HepG2 (cell line): ENCODE measurements around the gene SMURF2. TPM values are rescaled to one million over a fixed set of nuclear protein-coding genes. Genes with fewer than 3 reads are reported as not detected.

Experiments
- CSRNP1 ChIP-seq: sonication (generic); formaldehyde crosslinking; IDR thresholded peaks from 2 replicates; pipeline ENCODE4 v1.8.1; 2023; ENCODE audit warnings: mild to moderate bottlenecking, missing genetic modification reagents
- MIXL1 ChIP-seq: IDR thresholded peaks from 2 replicates; pipeline ENCODE4 v1.6.1; 2016
- MTA3 ChIP-seq: sonication (generic); formaldehyde crosslinking; IDR thresholded peaks from 2 replicates; pipeline ENCODE4 v1.4.0; 2020; ENCODE audit warnings: missing genetic modification reagents
- MTF2 ChIP-seq: sonication (generic); formaldehyde crosslinking; IDR thresholded peaks from 2 replicates; pipeline ENCODE4 v1.5.0; 2020; ENCODE audit warnings: missing genetic modification reagents, borderline replicate concordance
- PAX8 ChIP-seq: sonication (generic); formaldehyde crosslinking; IDR thresholded peaks from 2 replicates; pipeline ENCODE4 v1.8.0; 2022; ENCODE audit warnings: mild to moderate bottlenecking, missing genetic modification reagents, borderline replicate concordance
- RAD51 ChIP-seq: fragments of 450-650 bp; IDR thresholded peaks from 2 replicates; pipeline ENCODE4 v1.6.1; 2016; ENCODE audit warnings: borderline replicate concordance
- REL ChIP-seq: sonication (generic); formaldehyde crosslinking; conservative IDR thresholded peaks from 2 replicates; pipeline ENCODE4 v1.8.0; 2022; ENCODE audit warnings: mild to moderate bottlenecking, missing genetic modification reagents, moderate library complexity
- SMAD3 ChIP-seq: sonication (generic); formaldehyde crosslinking; IDR thresholded peaks from 2 replicates; pipeline ENCODE4 v1.4.0; 2020; ENCODE audit warnings: missing genetic modification reagents
- SNAI1 ChIP-seq: sonication (generic); formaldehyde crosslinking; IDR thresholded peaks from 2 replicates; pipeline ENCODE4 v1.5.0; 2020; ENCODE audit warnings: mild to moderate bottlenecking, missing genetic modification reagents, borderline replicate concordance
- TEAD2 ChIP-seq: sonication (generic); formaldehyde crosslinking; IDR thresholded peaks from 2 replicates; pipeline ENCODE4 v1.9.0; 2021; ENCODE audit warnings: missing genetic modification reagents
- ZFP37 ChIP-seq: sonication (generic); formaldehyde crosslinking; IDR thresholded peaks from 2 replicates; pipeline ENCODE4 v1.4.0; 2020; ENCODE audit warnings: missing genetic modification reagents, borderline replicate concordance
- ZFX ChIP-seq: sonication (generic); formaldehyde crosslinking; IDR thresholded peaks from 2 replicates; pipeline ENCODE4 v1.4.0; 2020; ENCODE audit warnings: mild to moderate bottlenecking, low read depth, missing genetic modification reagents, moderate library complexity
- ZNF264 ChIP-seq: sonication (generic); formaldehyde crosslinking; IDR thresholded peaks from 2 replicates; pipeline ENCODE4 v1.4.0; 2020; ENCODE audit warnings: missing genetic modification reagents
- ZNF3 ChIP-seq: IDR thresholded peaks from 2 replicates; pipeline ENCODE4 v1.7.0; 2017; ENCODE audit warnings: inconsistent platforms
- ZNF431 ChIP-seq: sonication (generic); formaldehyde crosslinking; IDR thresholded peaks from 2 replicates; pipeline ENCODE4 v1.9.0; 2022; ENCODE audit warnings: missing genetic modification reagents, low read depth, mild to moderate bottlenecking, borderline replicate concordance
- ZNF75D ChIP-seq: sonication (generic); formaldehyde crosslinking; IDR thresholded peaks from 2 replicates; pipeline ENCODE4 v1.8.1; 2023; ENCODE audit warnings: missing genetic modification reagents, mild to moderate bottlenecking, borderline replicate concordance
- ZNF879 ChIP-seq: sonication (generic); formaldehyde crosslinking; IDR thresholded peaks from 2 replicates; pipeline ENCODE4 v1.8.1; 2023; ENCODE audit warnings: missing genetic modification reagents
- polyA plus RNA-seq, 8 experiments: library from polyadenylated mRNA; depleted of rRNA in 3 of 8; stranded (reverse) in 7 of 8; unstranded in 1 of 8; fragments of >200 nt; fragmentation: Illumina TruSeq in 4 of 8; extraction: Trizol in 4 of 8; gene quantifications; 2 replicates each; pipeline versions ENCODE4 v1.2.1 to v1.2.3, GENCODE V29; 2011 to 2016; ENCODE audit warnings: low read depth in 4 of 8, missing spikeins in 1 of 8, mixed read lengths in 1 of 8; ENCODE audit not compliant: insufficient read depth in 1 of 8
- total RNA-seq, 5 experiments: library from RNA; depleted of rRNA; stranded (reverse); fragments of >200 nt; fragmentation: Illumina TruSeq; extraction: Trizol; gene quantifications; 2 replicates each; pipeline ENCODE4 v1.2.3, GENCODE V29; 2016; ENCODE audit warnings: low read depth in 1 of 5
- TF ChIP-seq, protein P1 (sequence below): sonication (generic); formaldehyde crosslinking; IDR thresholded peaks from 2 replicates; pipeline ENCODE4 v1.4.0; 2020; ENCODE audit warnings: missing genetic modification reagents
- TF ChIP-seq, protein P2 (sequence below): sonication (generic); formaldehyde crosslinking; IDR thresholded peaks from 2 replicates; pipeline ENCODE4 v1.5.0; 2020; ENCODE audit warnings: missing genetic modification reagents, mild to moderate bottlenecking, borderline replicate concordance
- TF ChIP-seq, protein P3 (sequence below): sonication (generic); formaldehyde crosslinking; IDR thresholded peaks from 2 replicates; pipeline ENCODE4 v1.4.0; 2020; ENCODE audit warnings: missing genetic modification reagents, borderline replicate concordance

Gene SMURF2
- total and polyA plus RNA-seq, 2 of the 13 experiments (the other 11 are each of a cell fraction or from before 2014, with no cell fraction given) = 14.9 to 24.3 TPM

- TF ChIP-seq ZFX (CRISPR knock-in tag) = peak; percentile 87
- peak; percentile 15 for TF ChIP-seq SMAD3 (CRISPR knock-in tag)
- peak; percentile 67; the same call in 1 of the 2 replicates for TF ChIP-seq MIXL1 (CRISPR knock-in tag)
- TF ChIP-seq CSRNP1 (CRISPR knock-in tag) = peak; percentile 86; the same call in 1 of the 2 replicates
- no peak for TF ChIP-seq ZNF3 (CRISPR knock-in tag)
- no peak for TF ChIP-seq MTA3 (CRISPR knock-in tag)
- no peak for TF ChIP-seq RAD51
- TF ChIP-seq ZNF879 = no peak
- peak; percentile 51; the same call in 1 of the 2 replicates for TF ChIP-seq PAX8
- TF ChIP-seq, protein P1, sequence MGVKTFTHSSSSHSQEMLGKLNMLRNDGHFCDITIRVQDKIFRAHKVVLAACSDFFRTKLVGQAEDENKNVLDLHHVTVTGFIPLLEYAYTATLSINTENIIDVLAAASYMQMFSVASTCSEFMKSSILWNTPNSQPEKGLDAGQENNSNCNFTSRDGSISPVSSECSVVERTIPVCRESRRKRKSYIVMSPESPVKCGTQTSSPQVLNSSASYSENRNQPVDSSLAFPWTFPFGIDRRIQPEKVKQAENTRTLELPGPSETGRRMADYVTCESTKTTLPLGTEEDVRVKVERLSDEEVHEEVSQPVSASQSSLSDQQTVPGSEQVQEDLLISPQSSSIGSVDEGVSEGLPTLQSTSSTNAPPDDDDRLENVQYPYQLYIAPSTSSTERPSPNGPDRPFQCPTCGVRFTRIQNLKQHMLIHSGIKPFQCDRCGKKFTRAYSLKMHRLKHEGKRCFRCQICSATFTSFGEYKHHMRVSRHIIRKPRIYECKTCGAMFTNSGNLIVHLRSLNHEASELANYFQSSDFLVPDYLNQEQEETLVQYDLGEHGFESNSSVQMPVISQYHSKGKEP (CRISPR knock-in tag) = no peak
- TF ChIP-seq REL (CRISPR knock-in tag) = peak; percentile 74
- peak; percentile 81; the same call in 1 of the 2 replicates for TF ChIP-seq ZNF431
- TF ChIP-seq, protein P2, sequence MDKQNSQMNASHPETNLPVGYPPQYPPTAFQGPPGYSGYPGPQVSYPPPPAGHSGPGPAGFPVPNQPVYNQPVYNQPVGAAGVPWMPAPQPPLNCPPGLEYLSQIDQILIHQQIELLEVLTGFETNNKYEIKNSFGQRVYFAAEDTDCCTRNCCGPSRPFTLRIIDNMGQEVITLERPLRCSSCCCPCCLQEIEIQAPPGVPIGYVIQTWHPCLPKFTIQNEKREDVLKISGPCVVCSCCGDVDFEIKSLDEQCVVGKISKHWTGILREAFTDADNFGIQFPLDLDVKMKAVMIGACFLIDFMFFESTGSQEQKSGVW = no peak
- peak; percentile 88; the same call in 1 of the 2 replicates for TF ChIP-seq SNAI1 (CRISPR knock-in tag)
- TF ChIP-seq, protein P3, sequence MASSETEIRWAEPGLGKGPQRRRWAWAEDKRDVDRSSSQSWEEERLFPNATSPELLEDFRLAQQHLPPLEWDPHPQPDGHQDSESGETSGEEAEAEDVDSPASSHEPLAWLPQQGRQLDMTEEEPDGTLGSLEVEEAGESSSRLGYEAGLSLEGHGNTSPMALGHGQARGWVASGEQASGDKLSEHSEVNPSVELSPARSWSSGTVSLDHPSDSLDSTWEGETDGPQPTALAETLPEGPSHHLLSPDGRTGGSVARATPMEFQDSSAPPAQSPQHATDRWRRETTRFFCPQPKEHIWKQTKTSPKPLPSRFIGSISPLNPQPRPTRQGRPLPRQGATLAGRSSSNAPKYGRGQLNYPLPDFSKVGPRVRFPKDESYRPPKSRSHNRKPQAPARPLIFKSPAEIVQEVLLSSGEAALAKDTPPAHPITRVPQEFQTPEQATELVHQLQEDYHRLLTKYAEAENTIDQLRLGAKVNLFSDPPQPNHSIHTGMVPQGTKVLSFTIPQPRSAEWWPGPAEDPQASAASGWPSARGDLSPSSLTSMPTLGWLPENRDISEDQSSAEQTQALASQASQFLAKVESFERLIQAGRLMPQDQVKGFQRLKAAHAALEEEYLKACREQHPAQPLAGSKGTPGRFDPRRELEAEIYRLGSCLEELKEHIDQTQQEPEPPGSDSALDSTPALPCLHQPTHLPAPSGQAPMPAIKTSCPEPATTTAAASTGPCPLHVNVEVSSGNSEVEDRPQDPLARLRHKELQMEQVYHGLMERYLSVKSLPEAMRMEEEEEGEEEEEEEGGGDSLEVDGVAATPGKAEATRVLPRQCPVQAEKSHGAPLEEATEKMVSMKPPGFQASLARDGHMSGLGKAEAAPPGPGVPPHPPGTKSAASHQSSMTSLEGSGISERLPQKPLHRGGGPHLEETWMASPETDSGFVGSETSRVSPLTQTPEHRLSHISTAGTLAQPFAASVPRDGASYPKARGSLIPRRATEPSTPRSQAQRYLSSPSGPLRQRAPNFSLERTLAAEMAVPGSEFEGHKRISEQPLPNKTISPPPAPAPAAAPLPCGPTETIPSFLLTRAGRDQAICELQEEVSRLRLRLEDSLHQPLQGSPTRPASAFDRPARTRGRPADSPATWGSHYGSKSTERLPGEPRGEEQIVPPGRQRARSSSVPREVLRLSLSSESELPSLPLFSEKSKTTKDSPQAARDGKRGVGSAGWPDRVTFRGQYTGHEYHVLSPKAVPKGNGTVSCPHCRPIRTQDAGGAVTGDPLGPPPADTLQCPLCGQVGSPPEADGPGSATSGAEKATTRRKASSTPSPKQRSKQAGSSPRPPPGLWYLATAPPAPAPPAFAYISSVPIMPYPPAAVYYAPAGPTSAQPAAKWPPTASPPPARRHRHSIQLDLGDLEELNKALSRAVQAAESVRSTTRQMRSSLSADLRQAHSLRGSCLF (CRISPR knock-in tag) = 0 out of 2 replicates have a peak, but pooled peaks have one; percentile 55
- TF ChIP-seq TEAD2 (CRISPR knock-in tag) = no peak
- no peak; the same call in 1 of the 2 replicates for TF ChIP-seq MTF2 (CRISPR knock-in tag)
- TF ChIP-seq ZNF75D = no peak
- TF ChIP-seq ZNF264 (CRISPR knock-in tag) = peak; percentile 46; the same call in 1 of the 2 replicates
- TF ChIP-seq ZFP37 (CRISPR knock-in tag) = 0 out of 2 replicates have a peak, but pooled peaks have one; percentile 87
Observed at GRCh38 chr17:64496786-64497564, 165.1 kb downstream of the SMURF2 start, which contains the start of gene POLG2 (continued).
